ENCODE measurements around the gene SMARCD1.

SMARCD1 gene

GRCh38 chr12:50084775-50085614 is at the start of gene SMARCD1:
SMARCD1 (plus strand) TSS chr12:50085342; CDS start chr12:50085370, 28 bp downstream.
- peak within 1 kb of the TSS; percentile 91 for H3K9ac ChIP-seq (ENCODE audit: low read length)
- peaks cover 26% of the 10 kb centered on the region for H3K36me3 ChIP-seq (ENCODE audit: control insufficient read depth, insufficient read depth, low read length, severe bottlenecking)
- H3K27me3 ChIP-seq (replicated peaks; ENCODE audit: control insufficient read depth, insufficient read depth, low read length), result no peaks in the 10 kb centered on the region
- peak within 1 kb of the TSS; percentile 91 for H3K4me3 ChIP-seq (ENCODE audit: low read length)
- peaks cover 49% of the 10 kb centered on the region for H3K4me1 ChIP-seq (ENCODE audit: control insufficient read depth, insufficient read depth, low read length)
- H3K9me3 ChIP-seq (ENCODE audit: control insufficient read depth, low read length), result no peaks in the 10 kb centered on the region
- peak; percentile 94 for DNase-seq (ENCODE audit: low read depth)

- Histone ChIP-seq H3K9ac (ENCODE audit: low read length) (no peak overlapping the region), H3K27me3 (replicated peaks; ENCODE audit: control insufficient read depth, insufficient read depth, low read length) (no peaks in the 10 kb centered on the region), H3K9me3 (ENCODE audit: control insufficient read depth, low read length) (no peaks in the 10 kb centered on the region), H3K36me3 (ENCODE audit: control insufficient read depth, insufficient read depth, low read length, severe bottlenecking) (no peaks in the 10 kb centered on the region), H3K4me1 (ENCODE audit: control insufficient read depth, insufficient read depth, low read length) (peaks cover 5% of the 10 kb centered on the region), H3K4me3 (ENCODE audit: low read length) (no peak overlapping the region)
- no peak for DNase-seq (ENCODE audit: low read depth)
These were observed 46.8 kb upstream of the SMARCD1 start for GRCh38 chr12:50038336-50038735.

GRCh38 chr12:50039151-50039835 is 45.8 kb upstream of the SMARCD1 start:
- DNase-seq (ENCODE audit: low read depth), result peak; percentile 79
- Histone ChIP-seq H3K9me3 (ENCODE audit: control insufficient read depth, low read length) (no peaks in the 10 kb centered on the region), H3K36me3 (ENCODE audit: control insufficient read depth, insufficient read depth, low read length, severe bottlenecking) (no peaks in the 10 kb centered on the region), H3K4me3 (ENCODE audit: low read length) (no peak overlapping the region), H3K4me1 (ENCODE audit: control insufficient read depth, insufficient read depth, low read length) (peaks cover 5% of the 10 kb centered on the region), H3K27me3 (replicated peaks; ENCODE audit: control insufficient read depth, insufficient read depth, low read length) (no peaks in the 10 kb centered on the region), H3K9ac (ENCODE audit: low read length) (no peak overlapping the region)

GRCh38 chr12:50040657-50041056 is 44.5 kb upstream of the SMARCD1 start:
- Histone ChIP-seq H3K4me1 (ENCODE audit: control insufficient read depth, insufficient read depth, low read length) (peaks cover 5% of the 10 kb centered on the region), H3K9ac (ENCODE audit: low read length) (no peak overlapping the region), H3K27me3 (replicated peaks; ENCODE audit: control insufficient read depth, insufficient read depth, low read length) (no peaks in the 10 kb centered on the region), H3K4me3 (ENCODE audit: low read length) (no peak overlapping the region), H3K9me3 (ENCODE audit: control insufficient read depth, low read length) (no peaks in the 10 kb centered on the region), H3K36me3 (ENCODE audit: control insufficient read depth, insufficient read depth, low read length, severe bottlenecking) (no peaks in the 10 kb centered on the region)
- DNase-seq (ENCODE audit: low read depth), result no peak

GRCh38 chr12:50041062-50041860 is 43.9 kb upstream of the SMARCD1 start:
- no peaks in the 10 kb centered on the region for H3K27me3 ChIP-seq (replicated peaks; ENCODE audit: control insufficient read depth, insufficient read depth, low read length)
- no peaks in the 10 kb centered on the region for H3K36me3 ChIP-seq (ENCODE audit: control insufficient read depth, insufficient read depth, low read length, severe bottlenecking)
- H3K4me1 ChIP-seq (ENCODE audit: control insufficient read depth, insufficient read depth, low read length), result peaks cover 5% of the 10 kb centered on the region
- H3K9me3 ChIP-seq (ENCODE audit: control insufficient read depth, low read length), result no peaks in the 10 kb centered on the region
- DNase-seq (ENCODE audit: low read depth), result no peak
- H3K4me3 ChIP-seq (ENCODE audit: low read length), result no peak overlapping the region
- H3K9ac ChIP-seq (ENCODE audit: low read length), result no peak overlapping the region

GRCh38 chr12:50041962-50042361 is 43.2 kb upstream of the SMARCD1 start:
- Histone ChIP-seq H3K9ac (ENCODE audit: low read length) (no peak overlapping the region), H3K27me3 (replicated peaks; ENCODE audit: control insufficient read depth, insufficient read depth, low read length) (no peaks in the 10 kb centered on the region)

GRCh38 chr12:50042693-50043092 is 42.4 kb upstream of the SMARCD1 start:
- H3K9ac ChIP-seq (ENCODE audit: low read length), result no peak overlapping the region
- no peaks in the 10 kb centered on the region for H3K27me3 ChIP-seq (replicated peaks; ENCODE audit: control insufficient read depth, insufficient read depth, low read length)
- no peak for DNase-seq (ENCODE audit: low read depth)
- H3K9me3 ChIP-seq (ENCODE audit: control insufficient read depth, low read length), result no peaks in the 10 kb centered on the region
- peaks cover 5% of the 10 kb centered on the region for H3K4me1 ChIP-seq (ENCODE audit: control insufficient read depth, insufficient read depth, low read length)
- H3K4me3 ChIP-seq (ENCODE audit: low read length), result no peak overlapping the region
- H3K36me3 ChIP-seq (ENCODE audit: control insufficient read depth, insufficient read depth, low read length, severe bottlenecking), result no peaks in the 10 kb centered on the region

More at GRCh38 chr12:50041962-50042361, 43.2 kb upstream of the SMARCD1 start:
- Histone ChIP-seq H3K36me3 (ENCODE audit: control insufficient read depth, insufficient read depth, low read length, severe bottlenecking) (no peaks in the 10 kb centered on the region), H3K9me3 (ENCODE audit: control insufficient read depth, low read length) (no peaks in the 10 kb centered on the region), H3K4me1 (ENCODE audit: control insufficient read depth, insufficient read depth, low read length) (peaks cover 5% of the 10 kb centered on the region), H3K4me3 (ENCODE audit: low read length) (no peak overlapping the region)
- DNase-seq (ENCODE audit: low read depth), result no peak

GRCh38 chr12:50043308-50043707 is 41.8 kb upstream of the SMARCD1 start:
- no peak overlapping the region for H3K4me3 ChIP-seq (ENCODE audit: low read length)
- H3K36me3 ChIP-seq (ENCODE audit: control insufficient read depth, insufficient read depth, low read length, severe bottlenecking), result no peaks in the 10 kb centered on the region
- no peaks in the 10 kb centered on the region for H3K9me3 ChIP-seq (ENCODE audit: control insufficient read depth, low read length)
- DNase-seq (ENCODE audit: low read depth), result no peak
- H3K9ac ChIP-seq (ENCODE audit: low read length), result no peak overlapping the region
- peaks cover 5% of the 10 kb centered on the region for H3K4me1 ChIP-seq (ENCODE audit: control insufficient read depth, insufficient read depth, low read length)
- no peaks in the 10 kb centered on the region for H3K27me3 ChIP-seq (replicated peaks; ENCODE audit: control insufficient read depth, insufficient read depth, low read length)

- Histone ChIP-seq H3K4me3 (ENCODE audit: low read length) (no peak overlapping the region), H3K36me3 (ENCODE audit: control insufficient read depth, insufficient read depth, low read length, severe bottlenecking) (no peaks in the 10 kb centered on the region), H3K4me1 (ENCODE audit: control insufficient read depth, insufficient read depth, low read length) (peaks cover 5% of the 10 kb centered on the region), H3K27me3 (replicated peaks; ENCODE audit: control insufficient read depth, insufficient read depth, low read length) (no peaks in the 10 kb centered on the region), H3K9me3 (ENCODE audit: control insufficient read depth, low read length) (no peaks in the 10 kb centered on the region), H3K9ac (ENCODE audit: low read length) (no peak overlapping the region)
- no peak for DNase-seq (ENCODE audit: low read depth)
These were observed 41.3 kb upstream of the SMARCD1 start for GRCh38 chr12:50043854-50044253.

GRCh38 chr12:50047693-50048250 is 37.4 kb upstream of the SMARCD1 start:
- DNase-seq (ENCODE audit: low read depth), result no peak

More at GRCh38 chr12:50047693-50048250, 37.4 kb upstream of the SMARCD1 start:
- Histone ChIP-seq H3K4me1 (ENCODE audit: control insufficient read depth, insufficient read depth, low read length) (peaks cover 5% of the 10 kb centered on the region), H3K9me3 (ENCODE audit: control insufficient read depth, low read length) (no peaks in the 10 kb centered on the region), H3K4me3 (ENCODE audit: low read length) (no peak overlapping the region), H3K36me3 (ENCODE audit: control insufficient read depth, insufficient read depth, low read length, severe bottlenecking) (no peaks in the 10 kb centered on the region), H3K9ac (ENCODE audit: low read length) (no peak overlapping the region), H3K27me3 (replicated peaks; ENCODE audit: control insufficient read depth, insufficient read depth, low read length) (peaks cover 9% of the 10 kb centered on the region)

All from adipocyte (in vitro differentiated cells).